ENCODE results near the gene ZNF672.

GRCh38 chr1:248851390-248851789 is 13.4 kb downstream of the ZNF672 start:
- no peak for TF ChIP-seq CTCF (IDR thresholded peaks at IDR 0.05; ENCODE audit: low read depth, low read length)
- no peak for TF ChIP-seq POLR2A (IDR thresholded peaks at IDR 0.05; ENCODE audit: extremely low read depth, insufficient read length)
- no peak for TF ChIP-seq MYC (IDR thresholded peaks at IDR 0.05; ENCODE audit: low read depth, low read length)
- no peak for TF ChIP-seq MAX (IDR thresholded peaks at IDR 0.05; ENCODE audit: low read depth, low read length)
